Fibroblast of villous mesenchyme (primary cell): ENCODE data around the gene STK32B. TPM values are rescaled to one million over a fixed set of nuclear protein-coding genes. Genes with fewer than 3 reads are reported as not detected.

Experiments used
- DNase-seq: peaks from one replicate; pipeline ENCODE4 v3.0.0-alpha.2; 2010; ENCODE audit warnings: low read depth
- H3K4me3 ChIP-seq: 2 replicates; pipeline ENCODE4 v1.5.1; 2011; ENCODE audit warnings: low read depth, mild to moderate bottlenecking, low read length
- CTCF ChIP-seq: IDR thresholded peaks from 2 replicates; pipeline ENCODE4 v1.5.1; 2012; ENCODE audit warnings: low read depth, mild to moderate bottlenecking, low read length; ENCODE audit not compliant: insufficient read depth
- total RNA-seq: library from RNA; depleted of rRNA; stranded (reverse); fragments of >200 nt; gene quantifications from 2 replicates; pipeline ENCODE4 v1.2.3, GENCODE V29; 2012

The STK32B gene
- total RNA-seq, 1 donor = 2.6 TPM

- DNase-seq = no peak
- TF ChIP-seq CTCF = no peak
Observed at GRCh38 chr4:5412751-5413150, 361.5 kb downstream of the STK32B start.

GRCh38 chr4:5416637-5417036 lies 365.4 kb downstream of the STK32B start:
- H3K4me3 ChIP-seq = no peak overlapping the region
- no peak for TF ChIP-seq CTCF
- DNase-seq = no peak

More at GRCh38 chr4:5412751-5413150, 361.5 kb downstream of the STK32B start:
- no peak overlapping the region for H3K4me3 ChIP-seq

GRCh38 chr4:5420266-5420665 lies 369.0 kb downstream of the STK32B start:
- DNase-seq = no peak
- no peak for TF ChIP-seq CTCF
- H3K4me3 ChIP-seq = no peak overlapping the region

GRCh38 chr4:5421416-5421815 lies 370.1 kb downstream of the STK32B start:
- DNase-seq = no peak

GRCh38 chr4:5422195-5422594 lies 370.9 kb downstream of the STK32B start:
- DNase-seq = no peak
- TF ChIP-seq CTCF = no peak
- no peak overlapping the region for H3K4me3 ChIP-seq

More at GRCh38 chr4:5421416-5421815, 370.1 kb downstream of the STK32B start:
- no peak overlapping the region for H3K4me3 ChIP-seq
- TF ChIP-seq CTCF = no peak

- no peak for TF ChIP-seq CTCF
- no peak for DNase-seq
- H3K4me3 ChIP-seq = no peak overlapping the region
Observed at GRCh38 chr4:5423670-5424069, 372.4 kb downstream of the STK32B start.

- H3K4me3 ChIP-seq = no peak overlapping the region
- TF ChIP-seq CTCF = no peak
- no peak for DNase-seq
Observed at GRCh38 chr4:5424211-5424610, 372.9 kb downstream of the STK32B start.
